SU-DHL-6 (cell line): Measurements from ENCODE around the gene EPHB3.

Experiments
- H2AFZ ChIP-seq: fragments of 200-600 bp; sonication (generic); 2 replicates; pipeline ENCODE4 v1.6.1; 2014; ENCODE audit warnings: low read depth, mild to moderate bottlenecking, moderate library complexity, mixed read lengths, antibody characterized with exemption, low read length; ENCODE audit not compliant: severe bottlenecking
- H3F3A ChIP-seq: fragments of 200-600 bp; shearing (Covaris generic); 2 replicates; pipeline ENCODE4 v1.6.0; 2016; ENCODE audit warnings: antibody characterized with exemption, mild to moderate bottlenecking; ENCODE audit not compliant: insufficient read depth
- H3K27ac ChIP-seq: fragments of 200-600 bp; sonication (generic); 2 replicates; pipeline ENCODE4 v1.5.1; 2016; ENCODE audit warnings: low read depth, mild to moderate bottlenecking, low read length, moderate library complexity, mixed read lengths
- H3K27me3 ChIP-seq: fragments of 200-600 bp; sonication (generic), shearing (Covaris generic); 2 replicates; pipeline ENCODE4 v1.6.0; 2014; ENCODE audit warnings: mild to moderate bottlenecking, low read length
- H3K36me3 ChIP-seq: fragments of 200-600 bp; sonication (generic); 2 replicates; pipeline ENCODE4 v1.6.1; 2014; ENCODE audit warnings: mild to moderate bottlenecking, low read length, mixed read lengths
- H3K4me2 ChIP-seq: fragments of 300-600, 200-600 bp; shearing (Covaris generic), sonication (generic); 2 replicates; pipeline ENCODE4 v1.6.0; 2014; ENCODE audit warnings: low read length, low read depth, mild to moderate bottlenecking; ENCODE audit not compliant: poor library complexity, severe bottlenecking
- H3K4me3 ChIP-seq: fragments of 200-600 bp; sonication (generic); 2 replicates; pipeline ENCODE4 v1.5.1; 2014; ENCODE audit warnings: antibody characterized with exemption, low read length, mild to moderate bottlenecking, mixed read lengths; ENCODE audit not compliant: insufficient read depth, poor library complexity, severe bottlenecking
- H3K79me2 ChIP-seq: fragments of 200-600 bp; sonication (generic); 2 replicates; pipeline ENCODE4 v1.6.1; 2014; ENCODE audit warnings: mild to moderate bottlenecking, low read length, moderate library complexity; ENCODE audit not compliant: insufficient read depth
- H3K9ac ChIP-seq: fragments of 200-600 bp; sonication (generic); 2 replicates; pipeline ENCODE4 v1.7.0; 2014; ENCODE audit warnings: mild to moderate bottlenecking, low read length
- H3K9me2 ChIP-seq: fragments of 200-600 bp; sonication (generic); replicated peaks from 2 replicates; pipeline ENCODE4 v1.6.1; 2014; ENCODE audit warnings: low read length; ENCODE audit not compliant: insufficient read depth
- H3K9me3 ChIP-seq: fragments of 200-600 bp; sonication (generic); 2 replicates; pipeline ENCODE4 v1.6.1; 2014; ENCODE audit warnings: low read length, mixed read lengths; ENCODE audit not compliant: insufficient read depth
- H4K20me1 ChIP-seq: fragments of 200-600 bp; sonication (generic); 2 replicates; pipeline ENCODE4 v1.6.1; 2014; ENCODE audit warnings: low read depth, mild to moderate bottlenecking, antibody characterized with exemption, low read length, moderate library complexity, mixed read lengths
- CTCF ChIP-seq: fragments of 200-600 bp; sonication (generic); IDR thresholded peaks from one replicate; pipeline ENCODE4 v1.5.1; 2017; ENCODE audit warnings: antibody characterized with exemption, mild to moderate bottlenecking, low read length, moderate library complexity; ENCODE audit not compliant: insufficient read depth, poor library complexity, severe bottlenecking
- EZH2phosphoT487 ChIP-seq: fragments of 200-600 bp; sonication (generic), shearing (Covaris generic); conservative IDR thresholded peaks from 2 replicates; pipeline ENCODE4 v1.6.1; 2018; ENCODE audit warnings: mild to moderate bottlenecking, antibody characterized with exemption, low read length, moderate library complexity, mixed read lengths

Gene EPHB3

GRCh38 chr3:184626923-184627322 is 65.3 kb downstream of the EPHB3 start:
- Histone ChIP-seq H3K9ac (no peak overlapping the region), H3K27ac (no peak overlapping the region), H3K4me3 (no peak overlapping the region), H3K79me2 (no peaks in the 10 kb centered on the region), H3K9me2 (no peaks in the 10 kb centered on the region), H3K9me3 (no peaks in the 10 kb centered on the region), H3K36me3 (no peaks in the 10 kb centered on the region), H4K20me1 (no peaks in the 10 kb centered on the region), H2AFZ (no peak overlapping the region), H3F3A (no peaks in the 10 kb centered on the region), H3K4me2 (no peak overlapping the region), H3K27me3 (no peaks in the 10 kb centered on the region)
- no peak for TF ChIP-seq EZH2phosphoT487
- TF ChIP-seq CTCF: no peak

- no peak overlapping the region for H2AFZ ChIP-seq
- no peak for TF ChIP-seq CTCF
- no peak for TF ChIP-seq EZH2phosphoT487
- H3K9ac ChIP-seq: no peak overlapping the region
These were observed 68.1 kb downstream of the EPHB3 start for GRCh38 chr3:184629555-184630160.

GRCh38 chr3:184630861-184631471 is 69.4 kb downstream of the EPHB3 start:
- Histone ChIP-seq H4K20me1 (no peaks in the 10 kb centered on the region), H3K79me2 (no peaks in the 10 kb centered on the region), H2AFZ (no peak overlapping the region), H3K9me3 (no peaks in the 10 kb centered on the region), H3K9ac (no peak overlapping the region), H3K4me3 (no peak overlapping the region), H3K9me2 (no peaks in the 10 kb centered on the region), H3K27ac (no peak overlapping the region), H3K36me3 (no peaks in the 10 kb centered on the region), H3K27me3 (no peaks in the 10 kb centered on the region), H3F3A (no peaks in the 10 kb centered on the region), H3K4me2 (no peak overlapping the region)
- no peak for TF ChIP-seq CTCF
- no peak for TF ChIP-seq EZH2phosphoT487

More at GRCh38 chr3:184629555-184630160, 68.1 kb downstream of the EPHB3 start:
- H3K36me3 ChIP-seq: no peaks in the 10 kb centered on the region
- no peaks in the 10 kb centered on the region for H3F3A ChIP-seq
- no peaks in the 10 kb centered on the region for H3K9me2 ChIP-seq
- no peak overlapping the region for H3K4me3 ChIP-seq
- no peaks in the 10 kb centered on the region for H3K79me2 ChIP-seq
- H3K4me2 ChIP-seq: no peak overlapping the region
- no peaks in the 10 kb centered on the region for H4K20me1 ChIP-seq
- H3K9me3 ChIP-seq: no peaks in the 10 kb centered on the region
- H3K27me3 ChIP-seq: no peaks in the 10 kb centered on the region
- no peak overlapping the region for H3K27ac ChIP-seq
